K562 (cell line): ENCODE data around the gene ANO6. TPM values are rescaled to one million over a fixed set of nuclear protein-coding genes. Genes with fewer than 3 reads are reported as not detected.

Experiments
- ATAC-seq: fragments of 200-7000 bp; cut with Tn5 transposase; 3 replicates; pipeline ENCODE4 v1.9.1; 2020; ENCODE audit warnings: moderate library complexity
- BruUV-seq: library from RNA; stranded (reverse); fragments of 400-500 nt; replicated peaks from 2 replicates; lab custom pipeline; 2021; lab: Mats Ljungman, UMichigan
- CTCF ChIA-PET: fragments of 300-600 bp; formaldehyde crosslinking; extraction: SDS; loops from one replicate; lab custom pipeline; 2021; ENCODE audit warnings: low intra/inter-chr PET ratio; lab: Yijun Ruan, JAX
- POLR2A ChIA-PET: fragments of 300-600, 350-650 bp; sonication (Branson Sonifier 250); formaldehyde crosslinking; extraction: SDS; loops from one replicate; lab custom pipeline; 2021; ENCODE audit warnings: antibody characterized with exemption, inconsistent platforms; lab: Yijun Ruan, JAX
- DNase-seq, 4 experiments: peaks; one replicate each; pipeline versions ENCODE4 v3.0.0 to v3.0.0-alpha.2; 2011 to 2018; ENCODE audit warnings: low spot score in 3 of 4, mixed read lengths in 3 of 4; ENCODE audit errors: extremely low read depth in 1 of 4
- FAIRE-seq: peaks from 2 replicates; lab custom pipeline; 2011; peaks lifted over from hg19 to GRCh38; lab: Jason Lieb, UNC
- H2AFZ ChIP-seq: 2 replicates; pipeline ENCODE4 v1.6.0; 2011; ENCODE audit warnings: low read depth, low read length, control low read depth, inconsistent platforms
- H3K27ac ChIP-seq: fragments of 200-600 bp; 3 replicates; pipeline ENCODE4 v1.8.0; 2011; ENCODE audit warnings: low read depth, mild to moderate bottlenecking, control low read depth, inconsistent platforms, low read length, moderate library complexity, mixed read lengths; ENCODE audit errors: extremely low read depth
- H3K27me3 ChIP-seq, 2 experiments: fragments of 300-600 bp in 1 of 2; 2 replicates in 1 of 2; 3 replicates in 1 of 2; pipeline versions ENCODE4 v1.6.0 to v1.8.0; 2011; ENCODE audit warnings: inconsistent platforms in 2 of 2, low read length in 2 of 2, mild to moderate bottlenecking in 1 of 2, mixed read lengths in 1 of 2, moderate library complexity in 1 of 2; ENCODE audit not compliant: control insufficient read depth in 2 of 2, insufficient read depth in 2 of 2
- H3K36me3 ChIP-seq: fragments of 300-600 bp; 3 replicates; pipeline ENCODE4 v1.8.0; 2011; ENCODE audit warnings: mild to moderate bottlenecking, low read length, inconsistent platforms; ENCODE audit not compliant: control insufficient read depth, insufficient read depth
- H3K4me1 ChIP-seq, 2 experiments: fragments of 200-600 bp in 1 of 2; replicated peaks in 1 of 2; 2 replicates in 1 of 2; 3 replicates in 1 of 2; pipeline versions ENCODE4 v1.5.1 to v1.8.0; 2011; ENCODE audit warnings: inconsistent platforms in 2 of 2, low read length in 2 of 2, mild to moderate bottlenecking in 1 of 2, mixed read lengths in 1 of 2, moderate library complexity in 1 of 2; ENCODE audit not compliant: control insufficient read depth in 2 of 2, insufficient read depth in 2 of 2
- H3K4me2 ChIP-seq: 2 replicates; pipeline ENCODE4 v1.6.1; 2011; ENCODE audit warnings: low read length, control low read depth, inconsistent platforms, mixed read lengths; ENCODE audit not compliant: insufficient read depth
- H3K4me3 ChIP-seq: fragments of 200-600 bp; sonication (generic), shearing (Covaris generic); 2 replicates; pipeline ENCODE4 v1.5.1; 2016; ENCODE audit warnings: control low read depth, inconsistent platforms
- H3K79me2 ChIP-seq: fragments of 200-600 bp; 3 replicates; pipeline ENCODE4 v1.8.0; 2011; ENCODE audit warnings: low read length, inconsistent platforms; ENCODE audit not compliant: control insufficient read depth, insufficient read depth
- H3K9ac ChIP-seq, 2 experiments: 2 replicates each; pipeline versions ENCODE4 v1.6.0 to v1.6.1; 2011; ENCODE audit warnings: low read depth in 2 of 2, low read length in 2 of 2, control low read depth in 1 of 2, inconsistent platforms in 1 of 2, mild to moderate bottlenecking in 1 of 2, mixed read lengths in 1 of 2; ENCODE audit not compliant: insufficient read depth in 1 of 2
- H3K9me1 ChIP-seq: one replicate; pipeline ENCODE4 v1.6.0; 2011; ENCODE audit warnings: inconsistent platforms, mild to moderate bottlenecking, low read length, moderate library complexity; ENCODE audit not compliant: control insufficient read depth, insufficient read depth
- H3K9me3 ChIP-seq: replicated peaks from 2 replicates; pipeline ENCODE4 v1.5.1; 2011; ENCODE audit warnings: low read depth, low read length, inconsistent platforms; ENCODE audit not compliant: control insufficient read depth, insufficient read depth
- H4K20me1 ChIP-seq: replicated peaks from 2 replicates; pipeline ENCODE4 v1.6.1; 2011; ENCODE audit warnings: low read length, inconsistent platforms, mixed read lengths; ENCODE audit not compliant: control insufficient read depth, insufficient read depth
- C11orf30 ChIP-seq: fragments of 450-650 bp; IDR thresholded peaks from 2 replicates; pipeline ENCODE4 v1.6.1; 2016; ENCODE audit warnings: low read depth, mild to moderate bottlenecking
- DPF2 ChIP-seq: fragments of 450-650 bp; IDR thresholded peaks from 2 replicates; pipeline ENCODE4 v1.6.1; 2016
- FOXO4 ChIP-seq: fragments of 450-650 bp; formaldehyde crosslinking; IDR thresholded peaks from 2 replicates; pipeline ENCODE4 v1.4.0; 2020; ENCODE audit warnings: mild to moderate bottlenecking, moderate library complexity
- HDAC1 ChIP-seq, 2 experiments: fragments of 450-650 bp; IDR thresholded peaks; 2 replicates each; pipeline ENCODE4 v1.6.1; 2016 to 2017; ENCODE audit warnings: inconsistent platforms in 1 of 2, mild to moderate bottlenecking in 1 of 2, moderate library complexity in 1 of 2
- MAFG ChIP-seq: fragments of 450-650 bp; conservative IDR thresholded peaks from 2 replicates; pipeline ENCODE4 v1.6.1; 2016; ENCODE audit warnings: missing genetic modification characterization, missing compliant biosample characterization
- MLLT1 ChIP-seq, 2 experiments: fragments of 450-650 bp; IDR thresholded peaks; 2 replicates each; pipeline ENCODE4 v1.6.1; 2016
- NR2C2 ChIP-seq, 2 experiments: fragments of 200-800 bp in 1 of 2; sonication (Bioruptor generic) in 1 of 2; sonication (generic) in 1 of 2; formaldehyde crosslinking in 1 of 2; IDR thresholded peaks; 2 replicates each; pipeline versions ENCODE4 v1.6.1 to v1.8.0; 2016 to 2022; ENCODE audit warnings: mild to moderate bottlenecking in 1 of 2, missing compliant biosample characterization in 1 of 2, missing genetic modification characterization in 1 of 2, missing genetic modification reagents in 1 of 2
- PKNOX1 ChIP-seq: fragments of 450-650 bp; IDR thresholded peaks from 2 replicates; pipeline ENCODE4 v1.6.1; 2016
- SAP30 ChIP-seq: fragments of 200-600 bp; sonication (generic); IDR thresholded peaks from 2 replicates; pipeline ENCODE4 v1.6.1; 2012; ENCODE audit warnings: borderline replicate concordance, low read depth, mild to moderate bottlenecking, moderate library complexity, low read length, control low read depth, inconsistent platforms; ENCODE audit not compliant: insufficient read depth, poor library complexity, severe bottlenecking
- ZNF384 ChIP-seq: IDR thresholded peaks from 2 replicates; pipeline ENCODE4 v1.6.1; 2012; ENCODE audit warnings: low read depth, low read length, improper control_type of control experiment
- WGBS: fragments of 100-300 bp; shearing (Covaris generic); methylation state at CpG from one replicate; pipeline ENCODE4 v1.1.6; 2016; ENCODE audit warnings: low coverage, mixed read lengths; ENCODE audit not compliant: insufficient coverage; ENCODE audit errors: missing lambda C conversion rate; 5-methylcytosine and 5-hydroxymethylcytosine counted together
- in situ Hi-C: fragments of 300-500 bp; cut with MboI; formaldehyde crosslinking; loops from 4 replicates; pipeline ENCODE4 v1.15.0; 2018; ENCODE audit warnings: inconsistent platforms, mixed read lengths
- intact Hi-C: fragments of 100-400 bp; cut with micrococcal nuclease; formaldehyde crosslinking; loops from 2 replicates; pipeline ENCODE4 v1.14.2; 2022
- polyA plus RNA-seq, 8 experiments: library from polyadenylated mRNA; depleted of rRNA in 4 of 8; stranded (reverse) in 5 of 8; unstranded in 3 of 8; fragments of >200 nt; fragmentation: Nextera tagmentation in 2 of 8; fragmentation: Illumina TruSeq in 1 of 8; extraction: Ambion mirVana in 2 of 8; extraction: Trizol in 1 of 8; gene quantifications; 2 replicates each; pipeline versions ENCODE4 v1.2.1 to v1.2.3, GENCODE V29; 2011 to 2014; ENCODE audit warnings: inconsistent platforms in 1 of 8, missing spikeins in 1 of 8
- total RNA-seq, 7 experiments: library from RNA; depleted of rRNA in 6 of 7; stranded (reverse); fragments of >200 nt in 6 of 7; fragmentation: Illumina TruSeq in 2 of 7; extraction: Trizol in 2 of 7; gene quantifications; 2 replicates each; pipeline versions ENCODE4 v1.2.1 to v1.2.3, GENCODE V29; 2011 to 2021; ENCODE audit warnings: low replicate concordance in 1 of 7
- TF ChIP-seq, protein P1 (sequence below), 2 experiments: IDR thresholded peaks in 1 of 2; conservative IDR thresholded peaks in 1 of 2; 2 replicates each; pipeline ENCODE4 v1.6.1; 2016; ENCODE audit warnings: low read depth in 2 of 2, mild to moderate bottlenecking in 1 of 2, missing compliant biosample characterization in 1 of 2, missing genetic modification characterization in 1 of 2, moderate library complexity in 1 of 2

The ANO6 gene
- total and polyA plus RNA-seq, 9 of the 15 experiments (the other 6 are each of a cell fraction or from before 2014, with no cell fraction given): 3.5 to 24.7 (median 20.3) TPM

DNA sequence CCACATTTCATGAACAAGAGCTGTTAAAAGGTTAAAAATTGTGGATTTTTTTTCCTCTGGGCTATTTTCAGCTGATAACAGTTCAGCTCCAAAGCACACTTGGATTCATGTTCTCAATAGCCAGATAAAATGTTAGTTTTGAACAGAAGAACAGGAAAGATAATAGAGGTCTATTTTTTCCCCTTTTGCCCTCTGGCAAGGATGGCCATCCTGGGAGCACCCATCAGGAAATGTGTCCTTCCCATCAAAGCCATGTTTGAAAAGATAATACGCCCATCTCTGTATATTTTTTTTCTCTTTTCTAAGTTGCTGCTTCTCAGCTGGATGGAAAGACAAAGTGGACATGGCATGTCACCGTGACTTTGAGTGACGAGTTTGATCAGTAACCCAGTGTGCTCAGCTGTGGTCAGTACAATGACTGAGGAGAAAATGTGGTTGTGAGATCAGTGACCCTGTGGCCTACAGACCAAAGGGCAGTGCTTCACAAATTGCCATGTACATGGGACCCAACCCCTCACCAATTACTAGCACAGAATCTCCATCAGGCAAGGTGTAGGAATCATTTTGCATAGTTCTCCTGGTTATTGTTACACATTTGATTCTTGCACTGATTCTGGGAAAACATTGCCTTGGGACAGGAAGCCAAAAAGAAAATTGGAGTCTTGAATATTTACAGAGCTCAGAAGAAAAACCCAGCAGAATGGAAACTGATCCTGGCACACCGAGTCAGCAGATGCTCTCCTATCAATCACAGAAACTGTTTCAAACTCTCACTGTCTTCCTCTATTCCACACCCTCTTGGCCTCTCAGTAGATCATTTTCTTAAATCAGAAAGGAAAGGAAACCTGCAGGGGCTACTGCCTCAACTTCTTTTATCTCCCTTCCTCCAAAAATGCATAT is 64.3 kb downstream of the ANO6 start:
- DNase-seq: peak; percentile 19 to 71 (median 40)
- peaks cover 9% of the 10 kb centered on the region; the same call in 1 of the 3 replicates for H3K79me2 ChIP-seq
- WGBS: 43% methylated on average over 4 of the region's 4 CpGs
- no peaks in the 10 kb centered on the region for H3K27me3 ChIP-seq
- H3K36me3 ChIP-seq: peaks cover 2% of the 10 kb centered on the region; the same call in 1 of the 3 replicates
- H3K9me1 ChIP-seq: no peaks in the 10 kb centered on the region
- no peak overlapping the region; the same call in 1 of the 2 replicates for H2AFZ ChIP-seq
- H3K4me3 ChIP-seq: no peak overlapping the region
- intact Hi-C loops: loop anchor here (10.0 kb wide), 1 partner anchor 155 kb away; no protein-coding TSS in a partner anchor
- 0 out of 2 replicates have a peak, but pooled peaks cover 3% of the 10 kb centered on the region for H3K9me3 ChIP-seq
- peaks cover 3 to 17% of the 10 kb centered on the region in 2 experiments for H3K4me1 ChIP-seq
- H4K20me1 ChIP-seq: no peaks in the 10 kb centered on the region
- peak overlapping the region; percentile 33; the same call in 2 of the 3 replicates for H3K27ac ChIP-seq
- H3K9ac ChIP-seq: peak overlapping the region in 1 of 2 experiments; percentile 13; a peak in 2 of 4 replicates
- CTCF ChIA-PET: no interaction called here
- in situ Hi-C loops: no loop called here
- peak; percentile 94 for FAIRE-seq
- no peak overlapping the region for H3K4me2 ChIP-seq
- no TSS peak for BruUV-seq
- ATAC-seq: peak; percentile 82
- POLR2A ChIA-PET: interaction anchor here (0.7 to 0.9 kb wide), 2 partner anchors 10 to 20 kb away, joined by 3 to 5 read pairs; no protein-coding TSS in a partner anchor
- no peak for TF ChIP-seq ZNF384
- TF ChIP-seq C11orf30: 0 out of 2 replicates have a peak, but pooled peaks have one; percentile 4
- TF ChIP-seq SAP30: no peak
- TF ChIP-seq MAFG (tag): peak; percentile 29; the same call in 1 of the 2 replicates
- peak in 1 of 2 experiments; percentile 47; a peak in 1 of 4 replicates for TF ChIP-seq HDAC1 (IDR thresholded peaks at IDR 0.05)
- peak in 1 of 2 experiments; percentile 71; a peak in 2 of 4 replicates for TF ChIP-seq MLLT1 (IDR thresholded peaks at IDR 0.05)
- TF ChIP-seq, protein P1, sequence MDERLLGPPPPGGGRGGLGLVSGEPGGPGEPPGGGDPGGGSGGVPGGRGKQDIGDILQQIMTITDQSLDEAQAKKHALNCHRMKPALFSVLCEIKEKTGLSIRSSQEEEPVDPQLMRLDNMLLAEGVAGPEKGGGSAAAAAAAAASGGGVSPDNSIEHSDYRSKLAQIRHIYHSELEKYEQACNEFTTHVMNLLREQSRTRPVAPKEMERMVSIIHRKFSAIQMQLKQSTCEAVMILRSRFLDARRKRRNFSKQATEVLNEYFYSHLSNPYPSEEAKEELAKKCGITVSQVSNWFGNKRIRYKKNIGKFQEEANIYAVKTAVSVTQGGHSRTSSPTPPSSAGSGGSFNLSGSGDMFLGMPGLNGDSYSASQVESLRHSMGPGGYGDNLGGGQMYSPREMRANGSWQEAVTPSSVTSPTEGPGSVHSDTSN (CRISPR knock-in tag; IDR thresholded peaks at IDR 0.05; ENCODE audit: low read depth): no peak
- TF ChIP-seq, protein P1 (tag; conservative IDR thresholded peaks at IDR 0.05; ENCODE audit: low read depth): peak; percentile 74
- peak; percentile 87 for TF ChIP-seq PKNOX1
- peak; percentile 40; the same call in 1 of the 2 replicates for TF ChIP-seq DPF2
- TF ChIP-seq FOXO4 (CRISPR knock-in tag): no peak
- no peak for TF ChIP-seq NR2C2 (CRISPR knock-in tag; IDR thresholded peaks at IDR 0.05)
- TF ChIP-seq NR2C2 (tag; IDR thresholded peaks at IDR 0.05): peak; percentile 42; the same call in 1 of the 2 replicates
